NCI-H526 treated with DMSO at 0.1 percent for 48 hours (cell line): ENCODE results near the gene NR2F2.

ENCODE experiments used
- DNase-seq: peaks from one replicate; lab custom pipeline; 2025; lab: John Stamatoyannopoulos, UW

NR2F2 gene

GRCh38 chr15:96343113-96344059, 12.9 kb downstream of the NR2F2 start:
- DNase-seq, result no peak

- DNase-seq, result no peak
Observed at GRCh38 chr15:96344060-96344705, 13.7 kb downstream of the NR2F2 start.

DNA sequence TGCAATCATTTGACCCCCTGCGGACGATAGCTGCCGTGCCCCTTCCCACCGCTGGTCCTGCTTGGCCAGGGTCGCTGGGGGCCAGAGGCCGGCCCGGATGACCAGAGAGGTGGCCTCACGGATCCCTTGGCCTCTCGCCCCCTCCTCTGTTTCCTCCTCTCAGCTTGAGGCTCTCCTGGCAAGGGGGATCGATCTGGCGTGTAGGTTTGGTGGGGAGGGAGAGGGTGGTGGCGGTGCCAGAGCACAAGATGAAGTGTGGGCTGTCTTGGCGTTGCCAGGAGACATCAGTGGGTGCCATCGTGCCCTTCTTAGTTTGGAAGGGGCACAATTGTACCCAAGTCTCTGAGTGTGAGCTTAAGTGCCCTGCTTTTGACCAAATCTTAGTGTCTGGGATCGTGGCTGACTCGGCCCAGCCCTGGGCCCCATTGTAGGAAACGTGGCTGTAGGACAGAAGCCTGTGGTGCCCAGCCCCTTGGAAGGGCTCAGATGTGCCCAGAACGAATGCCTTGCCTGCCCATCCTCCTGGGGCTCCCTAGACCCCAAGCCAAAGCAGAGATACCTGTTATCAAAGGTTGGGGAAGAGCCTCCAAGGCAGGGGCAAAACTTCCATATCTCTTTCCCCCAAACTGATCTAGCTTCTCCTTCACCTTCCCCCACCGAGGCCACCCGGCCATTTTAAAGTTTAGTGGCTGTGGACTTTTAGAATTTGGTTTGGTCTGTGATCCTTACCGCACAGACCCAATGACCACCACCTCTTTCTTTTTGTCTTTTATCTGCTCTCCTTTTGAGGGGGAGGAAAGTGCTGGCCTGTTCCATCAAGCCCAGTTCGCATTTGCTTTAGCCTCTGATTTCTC, 14.4 kb downstream of the NR2F2 start:
- DNase-seq, result no peak

- peak; percentile 75 for DNase-seq
Observed at GRCh38 chr15:96345560-96346399, 15.3 kb downstream of the NR2F2 start.

DNA sequence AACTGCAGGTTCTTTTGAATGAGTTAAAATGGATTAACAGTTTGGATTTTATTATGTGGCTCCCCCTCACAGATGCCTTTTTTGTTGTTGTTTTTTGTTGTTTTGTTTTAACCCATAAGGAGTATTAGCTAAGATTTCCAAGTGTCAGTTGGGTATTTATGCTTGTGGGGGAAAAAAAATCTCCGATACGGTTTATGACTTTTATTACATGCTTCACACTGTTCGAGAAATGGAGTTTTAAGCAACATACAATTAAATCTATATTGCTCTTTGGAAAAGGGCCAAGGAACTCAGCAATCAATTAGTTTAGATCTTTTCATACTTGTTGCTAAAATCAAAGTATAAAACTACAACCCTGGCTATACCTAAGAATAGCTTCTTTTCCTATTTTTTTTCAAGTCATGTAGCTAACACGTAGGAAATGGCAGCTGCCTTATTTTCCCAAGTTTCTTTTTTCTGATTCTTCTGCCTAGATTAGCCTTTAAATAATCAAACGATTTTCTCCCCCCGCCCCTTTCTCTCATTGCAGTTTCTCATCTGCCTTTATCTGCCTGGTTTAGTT, 16.0 kb downstream of the NR2F2 start:
- no peak for DNase-seq

- no peak for DNase-seq
Observed at GRCh38 chr15:96347181-96348111, 16.9 kb downstream of the NR2F2 start.

DNA sequence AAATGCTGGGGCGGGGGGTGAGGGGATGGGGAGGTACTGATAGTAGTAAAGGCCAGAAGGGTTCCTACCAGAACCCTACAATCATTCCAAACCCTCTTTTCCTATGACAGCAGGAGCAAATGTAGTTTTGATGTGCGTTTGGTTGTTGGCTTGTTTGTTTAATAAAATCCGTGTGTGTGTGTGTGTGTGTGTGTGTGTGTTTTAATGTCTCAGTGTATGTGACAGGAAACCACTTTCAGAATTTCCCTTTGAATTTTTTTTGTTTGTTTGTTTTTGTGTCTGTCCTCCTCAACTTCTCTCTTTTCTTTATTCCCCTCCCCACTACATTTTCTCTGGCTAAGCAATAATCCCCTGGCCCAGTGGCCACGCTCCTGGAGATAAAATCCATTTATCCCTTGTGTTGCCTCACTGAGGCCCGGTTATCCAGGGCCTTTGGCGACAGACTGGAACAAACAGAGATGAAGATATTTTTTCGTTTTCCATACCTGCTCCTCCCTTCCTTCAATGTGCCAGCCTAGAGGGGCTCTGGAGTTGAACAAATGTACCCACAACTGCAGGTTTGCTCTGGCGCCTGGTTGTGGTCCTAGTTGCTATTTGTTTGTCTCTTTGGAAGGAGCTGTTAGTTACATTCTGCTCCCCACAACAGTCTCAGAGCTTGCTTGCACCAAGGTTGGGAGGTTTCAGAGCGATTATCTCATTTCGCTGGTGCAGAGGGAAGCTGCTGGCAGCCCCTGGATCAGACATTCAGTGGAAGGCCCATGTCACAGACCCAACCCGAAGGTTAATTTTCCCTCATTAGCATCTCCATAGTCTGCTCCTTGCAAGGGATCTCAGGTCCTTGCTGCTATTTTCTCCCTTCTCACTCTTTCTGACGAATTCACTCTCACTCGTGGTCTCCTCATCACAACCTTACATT, 17.9 kb downstream of the NR2F2 start:
- no peak for DNase-seq

DNA sequence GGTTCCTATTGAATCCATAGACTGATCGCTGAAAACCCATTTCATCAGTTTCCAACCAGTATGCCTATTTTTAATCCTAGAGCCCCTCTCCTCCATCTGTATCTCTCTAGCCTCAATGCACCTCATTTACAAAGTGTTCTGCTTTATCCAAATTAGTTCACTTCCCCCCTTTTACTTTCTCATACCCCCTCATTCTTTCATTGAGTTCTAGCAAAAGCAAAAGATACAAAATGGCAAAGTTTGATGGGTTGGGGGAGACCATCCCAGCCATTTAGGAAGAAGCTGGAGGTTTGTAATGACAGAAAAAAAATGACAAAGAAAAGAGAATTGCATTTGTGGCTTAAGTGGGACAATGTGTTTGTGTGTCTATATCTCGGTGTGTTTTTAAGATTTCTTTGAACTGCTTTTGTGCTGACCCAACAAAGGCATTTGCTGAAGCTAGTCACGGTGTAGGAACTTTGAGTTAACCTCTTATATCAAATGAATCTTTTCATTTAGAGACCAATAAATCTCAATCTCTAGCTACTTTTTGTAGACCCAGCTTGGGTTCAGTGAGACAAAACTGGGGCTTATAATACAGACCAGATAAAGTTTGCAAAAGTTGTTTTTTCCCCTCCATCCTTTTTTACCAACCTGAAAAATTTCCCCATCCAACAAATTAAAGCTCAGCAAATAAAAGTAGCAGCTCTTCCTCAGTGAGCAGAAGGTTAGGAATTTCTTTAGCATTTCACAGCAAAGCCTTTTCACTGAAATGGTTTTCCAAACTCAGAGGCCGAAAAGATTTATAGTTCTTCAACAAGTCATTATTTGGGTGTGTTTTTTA, 18.7 kb downstream of the NR2F2 start:
- no peak for DNase-seq

GRCh38 chr15:96349857-96350720, 19.6 kb downstream of the NR2F2 start:
- DNase-seq, result no peak

GRCh38 chr15:96350934-96351724, 20.6 kb downstream of the NR2F2 start:
- no peak for DNase-seq

DNA sequence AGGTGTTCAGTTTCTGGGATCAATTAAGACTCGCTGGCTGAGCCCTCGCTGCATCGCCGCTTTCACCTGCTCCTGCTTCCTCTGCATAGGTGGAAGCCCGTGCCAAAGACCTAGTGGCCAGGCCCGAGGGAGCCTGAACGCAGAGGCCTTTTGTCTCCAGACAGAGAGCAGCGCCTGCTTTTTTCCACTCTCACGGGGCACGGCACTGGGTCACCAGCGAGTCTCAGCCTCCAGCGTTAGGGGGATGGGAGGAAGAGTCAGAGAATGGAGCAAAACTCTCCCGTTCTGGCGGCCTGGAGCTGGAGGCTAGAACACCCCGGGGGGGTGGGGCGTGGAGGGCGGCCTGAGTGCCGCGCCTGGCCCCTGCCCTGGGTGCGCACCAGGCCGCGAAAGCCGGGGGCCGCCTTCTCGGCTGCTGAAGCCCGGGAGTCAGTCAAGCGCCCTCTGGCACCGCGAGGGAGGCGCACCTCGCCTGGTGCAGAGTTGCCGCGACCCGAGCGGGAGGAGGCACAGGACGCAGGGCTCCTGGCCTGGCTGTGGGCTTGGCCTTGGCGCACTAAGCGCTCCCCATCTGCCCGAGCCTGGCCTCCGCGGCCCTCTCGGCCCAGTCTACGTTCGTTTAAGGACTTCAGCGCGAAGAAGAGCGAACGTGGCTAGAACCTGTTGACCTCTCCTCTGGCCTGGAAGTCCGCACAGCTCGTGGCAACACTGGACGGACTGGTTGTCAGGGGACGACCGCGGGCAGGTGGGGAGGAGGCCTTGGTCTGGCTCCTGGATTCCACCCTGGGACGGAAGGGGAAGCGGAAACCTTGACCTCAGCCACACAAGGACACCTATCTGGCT, 21.5 kb downstream of the NR2F2 start:
- DNase-seq, result no peak

DNA sequence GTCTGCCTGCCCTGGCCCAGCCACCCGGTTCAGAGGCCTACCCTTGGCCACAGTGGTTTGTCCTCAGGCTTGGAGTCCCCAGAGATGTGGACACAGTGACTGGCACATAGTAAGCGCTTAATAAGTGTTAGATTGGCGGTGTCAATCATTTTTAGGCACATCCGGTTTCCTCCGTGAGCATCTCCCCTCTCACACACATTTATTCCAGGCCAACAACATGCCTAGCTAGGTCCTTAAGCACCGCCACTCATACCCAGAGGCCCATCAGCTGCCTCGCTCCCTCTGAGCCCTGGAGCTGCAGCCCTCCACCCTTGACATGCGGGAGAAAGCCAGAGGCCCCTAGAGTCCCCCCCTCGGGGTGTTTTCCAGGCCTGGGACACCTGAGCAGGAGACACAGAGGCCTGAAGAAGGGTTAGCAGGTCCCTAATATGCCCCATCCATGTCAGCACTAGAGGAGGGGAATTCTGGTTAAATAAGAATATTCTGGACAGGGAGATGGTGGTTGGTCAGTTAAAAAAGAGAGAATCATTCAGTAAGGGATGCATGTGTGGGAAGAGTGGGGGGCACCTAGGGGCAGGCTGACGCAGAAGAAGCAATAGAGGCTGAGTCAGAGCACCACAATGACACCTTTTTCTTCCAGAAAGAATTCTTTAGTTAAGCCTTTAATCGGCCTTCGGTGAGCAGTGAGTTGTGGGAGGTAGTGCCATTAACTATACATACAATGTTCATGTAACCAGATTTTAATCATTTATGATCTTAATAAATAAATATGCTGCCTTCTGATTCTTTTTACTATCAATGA, 22.3 kb downstream of the NR2F2 start:
- no peak for DNase-seq

DNA sequence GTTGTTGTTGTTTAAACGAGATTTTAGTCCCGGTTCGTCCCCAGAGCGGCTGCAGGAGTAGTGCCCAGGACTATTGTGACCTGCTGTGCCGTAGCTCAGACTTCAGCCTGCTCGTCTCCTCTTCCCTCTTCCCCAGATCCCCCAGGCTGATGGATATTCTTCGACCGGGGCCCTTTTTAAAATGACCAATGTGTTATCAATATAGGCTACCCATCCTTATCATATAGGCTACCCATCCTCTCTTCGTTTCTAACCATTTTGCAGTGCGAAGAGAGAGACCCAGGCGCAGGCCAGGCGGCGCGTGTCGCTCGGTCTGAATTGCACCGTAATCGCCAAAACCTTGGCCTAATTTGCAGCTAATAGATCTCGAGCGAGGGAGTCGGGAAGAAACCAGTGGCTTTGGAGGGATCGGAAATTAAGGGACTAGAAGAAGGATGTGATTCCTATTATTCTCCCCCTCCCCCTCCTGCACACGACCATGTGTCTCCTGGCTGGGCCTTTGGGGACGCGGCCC, 23.0 kb downstream of the NR2F2 start:
- DNase-seq, result no peak
